ENCODE measurements around the gene LIN7C. TPM values are rescaled to one million over a fixed set of nuclear protein-coding genes. Genes with fewer than 3 reads are reported as not detected.

Gene LIN7C
- polyA plus RNA-seq, 1 donor (not counting 4 experiments of a cell fraction or from before 2014, with no cell fraction given) = 23.0 TPM

- Histone ChIP-seq H3K4me3 (ENCODE audit: control insufficient read depth in 2 of 3, extremely low read depth in 1 of 3, insufficient read depth in 2 of 3, low read depth in 1 of 3, low read length in 3 of 3) (no peak overlapping the region), H3K27me3 (ENCODE audit: control insufficient read depth, extremely low read depth, insufficient read depth, low read length) (no peaks in the 10 kb centered on the region), H3K9me1 (ENCODE audit: control insufficient read depth, extremely low read depth, insufficient read depth, low read length) (no peaks in the 10 kb centered on the region), H3K79me2 (ENCODE audit: control insufficient read depth, insufficient read depth, low read length) (no peaks in the 10 kb centered on the region), H4K20me1 (ENCODE audit: control insufficient read depth, extremely low read depth, insufficient read depth, low read length) (no peaks in the 10 kb centered on the region), H3K36me3 (ENCODE audit: control insufficient read depth in 2 of 2, extremely low read depth in 1 of 2, insufficient read depth in 2 of 2, low read length in 2 of 2) (no peaks in the 10 kb centered on the region), H2AFZ (ENCODE audit: control insufficient read depth, low read length) (no peak overlapping the region), H3K27ac (ENCODE audit: control insufficient read depth, insufficient read depth, low read length) (no peak overlapping the region), H3K9me3 (ENCODE audit: control insufficient read depth, low read depth, low read length) (no peaks in the 10 kb centered on the region), H3K4me1 (ENCODE audit: control insufficient read depth, extremely low read depth, insufficient read depth, low read length) (no peaks in the 10 kb centered on the region), H3K4me2 (ENCODE audit: control insufficient read depth, extremely low read depth, insufficient read depth, low read depth, low read length) (no peak overlapping the region), H3K9ac (ENCODE audit: control insufficient read depth, extremely low read depth, insufficient read depth, low read length) (no peak overlapping the region)
- dilution Hi-C loops (cut with MboI; ENCODE audit: extremely low pct_ligation_motif_present, low sequenced_read_pairs) = no loop called here
- TF ChIP-seq EZH2 (IDR thresholded peaks at IDR 0.05; ENCODE audit: low read length) = no peak
- TF ChIP-seq CTCF (optimal IDR thresholded peaks at IDR 0.05 in 1 of 3, IDR thresholded peaks at IDR 0.05 in 1 of 3, conservative IDR thresholded peaks at IDR 0.05 in 1 of 3; ENCODE audit: extremely low read depth in 1 of 3, insufficient read depth in 2 of 3, low read length in 3 of 3) = no peak
- DNase-seq (ENCODE audit: low read depth, low spot score) = no peak
- FAIRE-seq = no peak
Measured at GRCh38 chr11:27525824-27526516, 19.4 kb upstream of the LIN7C start.

GRCh38 chr11:27524155-27524554 lies 17.6 kb upstream of the LIN7C start:
- no peak overlapping the region for H3K9ac ChIP-seq (ENCODE audit: control insufficient read depth, extremely low read depth, insufficient read depth, low read length)
- no peak overlapping the region for H2AFZ ChIP-seq (ENCODE audit: control insufficient read depth, low read length)
- no peaks in the 10 kb centered on the region for H3K4me1 ChIP-seq (ENCODE audit: control insufficient read depth, extremely low read depth, insufficient read depth, low read length)
- no peaks in the 10 kb centered on the region for H3K79me2 ChIP-seq (ENCODE audit: control insufficient read depth, insufficient read depth, low read length)
- TF ChIP-seq CTCF (optimal IDR thresholded peaks at IDR 0.05 in 1 of 3, IDR thresholded peaks at IDR 0.05 in 1 of 3, conservative IDR thresholded peaks at IDR 0.05 in 1 of 3; ENCODE audit: extremely low read depth in 1 of 3, insufficient read depth in 2 of 3, low read length in 3 of 3) = peak; percentile 18 to 27 (median 22)
- no peak for TF ChIP-seq EZH2 (IDR thresholded peaks at IDR 0.05; ENCODE audit: low read length)
- no peak overlapping the region for H3K27ac ChIP-seq (ENCODE audit: control insufficient read depth, insufficient read depth, low read length)
- no peak overlapping the region for H3K4me2 ChIP-seq (ENCODE audit: control insufficient read depth, extremely low read depth, insufficient read depth, low read depth, low read length)
- H3K4me3 ChIP-seq (ENCODE audit: control insufficient read depth in 2 of 3, extremely low read depth in 1 of 3, insufficient read depth in 2 of 3, low read depth in 1 of 3, low read length in 3 of 3) = no peak overlapping the region
- DNase-seq (ENCODE audit: low read depth, low spot score) (no peak), FAIRE-seq (no peak)
- no peaks in the 10 kb centered on the region for H3K27me3 ChIP-seq (ENCODE audit: control insufficient read depth, extremely low read depth, insufficient read depth, low read length)
- no peaks in the 10 kb centered on the region for H3K9me1 ChIP-seq (ENCODE audit: control insufficient read depth, extremely low read depth, insufficient read depth, low read length)
- H3K9me3 ChIP-seq (ENCODE audit: control insufficient read depth, low read depth, low read length) = no peaks in the 10 kb centered on the region
- no peaks in the 10 kb centered on the region for H3K36me3 ChIP-seq (ENCODE audit: control insufficient read depth in 2 of 2, extremely low read depth in 1 of 2, insufficient read depth in 2 of 2, low read length in 2 of 2)
- no peaks in the 10 kb centered on the region for H4K20me1 ChIP-seq (ENCODE audit: control insufficient read depth, extremely low read depth, insufficient read depth, low read length)
- dilution Hi-C loops (cut with MboI; ENCODE audit: extremely low pct_ligation_motif_present, low sequenced_read_pairs) = no loop called here

All from keratinocyte (primary cell).